AG10803 (cell line): Measurements from ENCODE around the gene TMEM266.
A peak's percentile ranks its signal among the peaks of the same experiment; 100 is the strongest.

ENCODE experiments used
- DNase-seq: peaks from one replicate; pipeline ENCODE4 v3.0.0; 2010; ENCODE audit warnings: low read depth
- H3K4me3 ChIP-seq: 2 replicates; pipeline ENCODE4 v1.5.1; 2011; ENCODE audit warnings: mild to moderate bottlenecking, low read length, control low read depth
- TF ChIP-seq, protein P1 (sequence below): conservative IDR thresholded peaks from 2 replicates; pipeline ENCODE4 v1.5.1; 2011; ENCODE audit warnings: mild to moderate bottlenecking, low read length, control low read depth, inconsistent platforms

The TMEM266 gene

GRCh38 chr15:76208786-76209424 lies 149.1 kb downstream of the TMEM266 start:
- no peak for DNase-seq
- no peak overlapping the region for H3K4me3 ChIP-seq
- TF ChIP-seq, protein P1, sequence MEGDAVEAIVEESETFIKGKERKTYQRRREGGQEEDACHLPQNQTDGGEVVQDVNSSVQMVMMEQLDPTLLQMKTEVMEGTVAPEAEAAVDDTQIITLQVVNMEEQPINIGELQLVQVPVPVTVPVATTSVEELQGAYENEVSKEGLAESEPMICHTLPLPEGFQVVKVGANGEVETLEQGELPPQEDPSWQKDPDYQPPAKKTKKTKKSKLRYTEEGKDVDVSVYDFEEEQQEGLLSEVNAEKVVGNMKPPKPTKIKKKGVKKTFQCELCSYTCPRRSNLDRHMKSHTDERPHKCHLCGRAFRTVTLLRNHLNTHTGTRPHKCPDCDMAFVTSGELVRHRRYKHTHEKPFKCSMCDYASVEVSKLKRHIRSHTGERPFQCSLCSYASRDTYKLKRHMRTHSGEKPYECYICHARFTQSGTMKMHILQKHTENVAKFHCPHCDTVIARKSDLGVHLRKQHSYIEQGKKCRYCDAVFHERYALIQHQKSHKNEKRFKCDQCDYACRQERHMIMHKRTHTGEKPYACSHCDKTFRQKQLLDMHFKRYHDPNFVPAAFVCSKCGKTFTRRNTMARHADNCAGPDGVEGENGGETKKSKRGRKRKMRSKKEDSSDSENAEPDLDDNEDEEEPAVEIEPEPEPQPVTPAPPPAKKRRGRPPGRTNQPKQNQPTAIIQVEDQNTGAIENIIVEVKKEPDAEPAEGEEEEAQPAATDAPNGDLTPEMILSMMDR: no peak

GRCh38 chr15:76209523-76209922 lies 149.7 kb downstream of the TMEM266 start:
- no peak overlapping the region for H3K4me3 ChIP-seq
- no peak for DNase-seq
- TF ChIP-seq, protein P1: no peak

DNA sequence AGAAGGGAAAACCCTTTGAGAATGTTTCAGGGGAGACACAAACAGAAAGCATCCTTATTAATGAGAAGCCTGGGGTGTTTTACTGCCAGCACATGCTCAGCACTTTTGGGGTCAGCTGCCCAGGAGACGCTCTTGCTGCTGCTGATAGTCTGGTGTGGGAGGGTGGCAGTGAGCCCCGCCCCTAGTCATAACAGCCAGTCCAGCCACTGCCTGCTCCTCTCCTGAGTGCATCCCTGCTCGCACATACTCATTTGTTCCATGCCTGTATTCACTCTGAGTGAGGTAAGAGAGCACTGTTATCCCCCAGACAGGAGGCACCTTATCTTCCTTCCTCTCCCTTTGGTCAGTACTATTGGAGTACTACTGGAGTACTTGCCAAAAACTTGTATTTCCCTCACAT lies 150.2 kb downstream of the TMEM266 start:
- no peak overlapping the region for H3K4me3 ChIP-seq
- DNase-seq: no peak
- TF ChIP-seq, protein P1: no peak

DNA sequence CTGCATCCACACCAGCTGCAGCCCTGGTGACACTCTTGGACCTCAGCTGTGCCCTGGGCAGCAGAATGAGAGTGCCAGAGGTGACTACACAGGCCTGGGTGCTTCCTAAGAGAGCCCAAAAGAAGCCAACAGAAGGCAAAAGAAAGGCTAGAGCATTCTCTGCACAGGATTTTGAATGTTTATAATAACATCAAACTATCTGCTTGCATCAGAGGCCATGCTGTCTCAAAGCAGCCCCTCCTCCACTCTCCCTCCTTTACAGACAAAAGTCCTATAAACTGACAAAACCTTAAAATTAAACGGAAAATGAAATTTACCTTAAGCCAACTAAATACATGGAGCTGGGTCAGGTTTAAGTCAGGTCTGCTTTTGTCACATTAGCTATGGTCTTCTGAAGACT lies 155.8 kb downstream of the TMEM266 start:
- TF ChIP-seq, protein P1: no peak
- no peak for DNase-seq

DNA sequence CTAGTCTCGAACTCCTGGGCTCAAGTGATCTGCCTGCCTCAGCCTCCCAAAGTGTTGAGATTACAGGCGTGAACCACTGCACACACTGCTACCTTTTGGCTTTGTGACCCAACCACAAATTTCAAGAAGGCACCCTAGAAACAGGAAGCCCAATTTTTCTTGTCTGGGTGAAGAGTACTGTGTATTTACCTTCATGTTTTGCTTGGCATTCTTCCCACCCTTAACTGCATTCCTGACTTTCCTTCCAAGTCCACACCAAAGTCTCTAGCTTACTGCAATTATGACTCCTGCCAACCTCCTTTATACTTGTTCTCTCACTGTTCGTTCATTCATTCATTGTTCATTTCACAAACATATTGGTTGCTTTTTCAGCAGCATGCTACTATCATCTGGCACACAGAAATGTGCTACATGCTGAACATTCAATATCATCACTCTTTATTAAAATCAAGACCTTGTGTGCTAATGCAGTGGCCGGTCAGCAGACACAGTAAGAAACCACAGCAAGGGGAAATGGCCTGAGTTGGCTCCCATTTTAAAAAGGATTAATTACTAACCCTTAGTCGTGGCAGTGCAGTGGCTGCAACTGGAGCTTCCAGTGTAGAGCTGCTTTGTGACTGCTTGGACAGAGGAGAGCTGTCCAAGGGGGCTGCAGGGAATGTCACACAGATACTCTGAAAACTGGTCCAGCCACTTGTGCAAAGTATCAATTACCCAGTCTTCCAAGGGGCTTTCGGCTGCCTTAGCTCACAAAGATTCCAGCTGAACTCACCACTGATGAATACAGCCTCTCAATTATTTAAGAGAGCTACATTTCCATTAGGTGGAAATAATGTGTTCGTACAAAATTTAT lies 157.5 kb downstream of the TMEM266 start:
- DNase-seq: peak; percentile 35
- TF ChIP-seq, protein P1: no peak
- no peak overlapping the region for H3K4me3 ChIP-seq

More for the DNA sequence above, 155.8 kb downstream of the TMEM266 start:
- no peak overlapping the region for H3K4me3 ChIP-seq

DNA sequence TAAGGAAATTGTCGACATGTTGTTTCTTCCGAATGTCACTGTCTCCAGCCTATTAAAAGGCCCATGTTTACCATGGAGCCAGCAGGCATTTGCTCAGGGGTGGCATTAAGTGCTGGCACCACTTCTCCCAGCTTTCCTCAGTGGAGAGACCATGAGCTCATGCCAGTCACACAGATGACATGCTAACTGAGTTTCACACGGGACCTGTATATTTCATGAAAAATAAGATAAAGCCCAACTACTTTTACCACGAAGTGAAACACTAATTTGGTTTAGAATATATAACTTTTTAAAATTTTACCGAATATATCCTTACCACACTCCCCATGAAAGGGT lies 158.1 kb downstream of the TMEM266 start:
- TF ChIP-seq, protein P1: no peak
- no peak for DNase-seq
- H3K4me3 ChIP-seq: no peak overlapping the region
